Loucy (cell line): ENCODE measurements around the gene ITGB7.

Experiments used
- CTCF ChIP-seq: fragments of 200-600 bp; sonication (generic); conservative IDR thresholded peaks from 2 replicates; pipeline ENCODE4 v1.5.1; 2014; ENCODE audit warnings: mild to moderate bottlenecking, antibody characterized with exemption, low read length
- EZH2phosphoT487 ChIP-seq: fragments of 200-600 bp; IDR thresholded peaks from 2 replicates; pipeline ENCODE4 v1.6.1; 2018; ENCODE audit warnings: antibody characterized with exemption, mild to moderate bottlenecking, moderate library complexity, borderline replicate concordance

DNA sequence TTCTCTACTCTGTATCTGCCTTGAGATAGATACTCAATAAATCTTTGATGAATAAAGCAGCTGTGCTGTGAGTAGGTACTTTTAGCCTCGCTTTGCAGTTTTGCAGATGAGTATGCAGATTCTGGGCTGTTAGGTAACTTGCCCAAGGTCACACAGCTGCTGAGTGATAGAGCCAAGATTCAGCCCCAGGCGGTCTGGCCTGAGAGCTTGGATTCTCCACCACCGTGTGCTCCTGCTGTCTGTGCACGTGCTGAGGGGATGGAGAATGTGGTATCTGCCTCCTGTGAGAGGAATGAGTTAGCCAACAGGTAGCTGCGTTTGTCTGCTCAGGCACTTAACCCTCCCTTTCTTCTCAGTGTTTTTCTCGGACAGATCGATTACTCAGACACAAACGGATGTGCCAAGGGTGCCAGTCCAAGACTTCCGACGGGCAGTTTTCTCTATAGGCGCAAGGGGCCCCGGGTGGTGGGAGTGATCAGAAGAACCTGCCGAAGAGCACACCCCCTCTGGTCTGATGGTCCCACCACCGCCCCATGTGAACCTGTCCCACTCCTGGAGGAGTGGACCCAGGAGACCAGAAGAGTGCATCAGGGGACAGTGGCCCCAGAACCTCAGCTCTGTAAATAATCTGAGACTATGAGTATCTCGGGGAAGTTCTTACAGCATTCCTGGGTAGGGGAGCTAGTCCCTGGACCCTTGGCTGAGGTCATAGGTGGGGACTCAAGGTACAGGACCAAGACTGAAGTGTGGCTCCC is 19.7 kb downstream of the ITGB7 start:
- no peak for TF ChIP-seq CTCF
- no peak for TF ChIP-seq EZH2phosphoT487
